NK-92 (cell line): ENCODE data around the gene GLB1L.

Experiments
- DNase-seq: peaks from one replicate; lab custom pipeline; 2025; ENCODE audit not compliant: unreplicated experiment; lab: John Stamatoyannopoulos, UW

GLB1L gene

GRCh38 chr2:219228041-219228910 is 17.0 kb downstream of the GLB1L start:
- no peak for DNase-seq

DNA sequence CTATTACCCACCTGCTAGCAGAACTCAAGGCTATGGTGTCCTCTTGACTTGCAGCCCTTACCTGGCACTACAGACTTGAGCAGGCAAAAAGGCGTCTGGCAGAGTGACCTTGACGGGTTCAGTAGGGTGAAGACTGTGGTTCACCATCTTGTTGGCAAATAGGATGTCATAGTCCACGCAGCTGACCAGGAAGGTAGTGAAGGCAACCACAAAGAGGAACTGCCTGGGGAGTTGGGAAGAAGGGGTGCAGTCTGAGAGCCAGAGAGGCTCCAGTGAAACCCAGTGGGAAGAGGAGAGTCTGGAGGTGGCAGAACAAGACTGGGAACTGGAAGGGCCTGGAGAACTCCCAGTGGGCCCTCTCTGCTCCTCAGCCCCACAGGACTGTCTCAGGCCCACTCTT is 19.9 kb downstream of the GLB1L start:
- no peak for DNase-seq

DNA sequence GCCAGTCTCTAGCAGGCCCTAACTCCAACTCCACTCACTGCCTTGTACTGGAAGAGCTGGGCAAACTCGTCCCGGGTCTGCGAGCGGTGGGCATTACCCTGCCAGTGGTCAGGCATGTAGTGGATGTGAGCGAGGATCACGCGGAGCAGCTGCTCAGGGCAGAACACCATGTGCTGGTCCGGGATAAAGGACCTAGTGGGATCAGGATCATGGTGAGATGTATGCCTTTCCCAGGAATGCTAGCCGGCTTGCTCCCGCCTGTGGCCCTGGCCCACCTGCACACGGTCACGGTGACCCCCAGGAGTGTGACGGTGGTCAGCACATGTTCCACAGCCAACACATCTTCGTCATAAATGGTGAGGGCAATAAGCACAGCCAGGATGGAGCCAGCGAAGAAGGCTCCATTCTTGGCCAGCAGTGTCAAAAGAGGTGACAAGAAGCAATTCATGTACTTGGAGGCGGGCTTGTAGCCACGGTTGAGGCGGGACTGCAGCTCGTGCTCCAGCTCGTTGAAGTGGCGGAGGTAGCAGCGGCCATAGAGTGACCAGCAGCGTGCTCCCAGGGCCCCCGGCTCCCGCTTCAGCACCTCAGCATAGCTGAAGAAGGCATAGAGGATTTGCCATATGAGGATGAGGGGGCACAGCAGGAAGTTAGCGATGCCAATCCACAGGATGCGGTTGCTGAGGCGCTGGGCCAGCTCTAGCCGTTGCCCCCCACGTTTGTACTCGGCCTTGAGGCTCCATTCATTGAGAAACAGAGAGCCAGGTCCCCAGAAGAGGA is 21.2 kb downstream of the GLB1L start:
- DNase-seq: no peak

DNA sequence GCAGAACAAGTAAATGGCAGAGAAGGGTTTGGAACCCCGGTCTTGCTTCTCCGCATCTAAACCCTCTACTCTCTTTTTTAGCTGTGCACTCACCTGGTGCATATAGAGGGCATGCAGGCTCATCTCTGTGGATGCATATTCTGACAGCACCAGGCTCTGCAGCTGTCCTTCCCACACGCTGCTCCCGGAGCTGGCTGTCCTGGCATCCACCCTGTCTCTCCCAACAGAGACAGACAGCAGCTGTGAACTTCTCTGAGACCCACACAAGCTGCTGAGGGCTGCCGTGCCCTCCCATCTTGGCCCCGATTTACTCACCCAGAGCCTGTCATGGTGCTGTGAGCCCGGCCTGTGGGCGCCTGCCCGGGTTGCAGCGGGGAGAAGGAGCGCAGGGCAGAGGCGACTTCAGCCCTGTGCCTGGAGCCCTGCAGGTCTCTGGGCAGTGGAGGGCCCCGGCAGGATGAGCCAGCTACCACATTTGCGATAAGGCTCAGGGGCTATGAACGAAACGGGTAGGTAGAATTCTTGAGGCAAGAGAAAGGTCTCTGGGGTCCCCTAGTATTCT is 23.2 kb downstream of the GLB1L start:
- no peak for DNase-seq

- DNase-seq: no peak
These were observed 24.4 kb downstream of the GLB1L start for GRCh38 chr2:219220652-219221402.

- DNase-seq: no peak
These were observed 25.3 kb downstream of the GLB1L start for GRCh38 chr2:219219784-219220532.

- DNase-seq: peak; percentile 33
These were observed 26.2 kb downstream of the GLB1L start, which contains the start of gene ABCB6 for GRCh38 chr2:219218732-219219701. Gene ABCB6 (minus strand): TSS chr2:219218958. CDS start chr2:219218673, 285 bp downstream.

DNA sequence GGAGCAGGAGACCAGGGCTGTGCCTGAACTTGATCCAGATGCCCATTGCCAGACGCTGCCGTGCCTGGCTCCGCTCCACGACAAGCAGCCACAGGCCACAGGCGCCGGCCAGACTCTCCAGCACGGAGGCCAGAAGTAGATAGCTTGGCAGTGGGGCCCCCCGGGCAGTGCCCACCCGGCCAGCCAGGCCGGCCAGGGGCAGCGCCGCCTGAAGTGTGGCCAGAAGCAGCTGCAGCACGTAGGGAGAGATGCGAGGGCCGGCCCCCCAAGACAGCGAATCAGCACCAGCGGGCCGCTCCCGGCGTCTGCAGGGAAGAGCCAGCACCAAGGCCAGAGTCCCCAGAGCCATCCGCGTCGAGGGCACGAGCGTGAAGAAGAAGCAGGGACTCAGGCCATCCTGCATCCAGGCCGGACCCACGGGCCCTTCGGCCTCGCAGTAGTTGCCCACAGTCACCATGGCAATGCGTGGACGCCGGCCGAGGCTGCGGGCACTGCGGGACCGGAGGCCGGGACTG is 27.0 kb downstream of the GLB1L start:
- no peak for DNase-seq

GRCh38 chr2:219216535-219216915 is 28.7 kb downstream of the GLB1L start:
- no peak for DNase-seq

DNA sequence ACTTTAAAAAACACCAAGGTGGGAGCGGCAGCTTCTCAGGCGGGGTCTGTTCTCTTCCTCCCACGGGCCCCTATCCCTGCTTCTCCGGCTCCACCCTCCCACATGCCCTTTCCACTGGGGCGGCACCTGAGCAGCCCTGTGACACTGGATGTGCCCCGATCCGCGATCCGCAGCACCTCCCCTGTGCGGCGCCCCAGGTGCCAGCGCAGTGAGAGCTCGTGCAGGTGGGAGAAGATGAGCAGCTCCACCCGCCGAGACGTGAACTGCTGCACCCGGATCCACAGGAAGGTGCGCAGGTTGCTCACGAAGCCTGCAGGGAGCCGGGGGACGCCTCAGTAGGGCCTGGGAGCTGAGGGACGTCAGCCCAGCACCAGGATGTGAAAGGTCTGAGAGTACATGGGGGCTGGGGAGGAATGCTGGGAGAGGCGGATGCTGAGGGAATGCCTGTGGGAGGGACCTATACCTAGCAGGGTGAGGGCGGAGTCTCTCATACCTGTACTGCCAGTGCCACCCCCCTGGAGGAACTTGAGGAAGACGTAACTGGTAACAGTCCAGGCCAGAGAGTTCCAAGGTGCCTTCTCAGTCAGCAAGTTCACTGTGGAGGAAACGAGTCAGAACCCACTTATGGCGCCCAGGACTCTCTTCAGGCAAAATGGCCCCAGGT is 29.2 kb downstream of the GLB1L start:
- no peak for DNase-seq

DNA sequence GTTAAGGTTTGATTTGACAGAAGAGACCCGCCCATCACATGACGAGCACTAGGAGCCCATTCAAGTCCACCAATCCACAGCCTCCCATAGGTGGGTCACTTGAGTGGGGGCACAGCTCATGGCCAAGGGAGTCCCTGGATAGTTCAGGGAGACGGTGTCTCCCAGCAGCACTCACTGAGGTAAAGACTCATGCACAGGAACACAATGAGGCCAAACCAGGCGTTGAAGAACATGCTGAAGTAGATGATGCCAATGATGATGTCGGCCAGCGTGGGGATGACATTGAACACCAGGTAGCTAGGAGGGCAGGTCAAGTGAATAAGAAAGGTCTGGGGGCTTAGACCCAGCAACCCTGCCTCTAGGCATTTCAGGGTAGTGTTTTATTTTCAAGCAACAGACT is 30.5 kb downstream of the GLB1L start:
- DNase-seq: no peak

- DNase-seq: no peak
These were observed 31.1 kb downstream of the GLB1L start for GRCh38 chr2:219214141-219214540.

DNA sequence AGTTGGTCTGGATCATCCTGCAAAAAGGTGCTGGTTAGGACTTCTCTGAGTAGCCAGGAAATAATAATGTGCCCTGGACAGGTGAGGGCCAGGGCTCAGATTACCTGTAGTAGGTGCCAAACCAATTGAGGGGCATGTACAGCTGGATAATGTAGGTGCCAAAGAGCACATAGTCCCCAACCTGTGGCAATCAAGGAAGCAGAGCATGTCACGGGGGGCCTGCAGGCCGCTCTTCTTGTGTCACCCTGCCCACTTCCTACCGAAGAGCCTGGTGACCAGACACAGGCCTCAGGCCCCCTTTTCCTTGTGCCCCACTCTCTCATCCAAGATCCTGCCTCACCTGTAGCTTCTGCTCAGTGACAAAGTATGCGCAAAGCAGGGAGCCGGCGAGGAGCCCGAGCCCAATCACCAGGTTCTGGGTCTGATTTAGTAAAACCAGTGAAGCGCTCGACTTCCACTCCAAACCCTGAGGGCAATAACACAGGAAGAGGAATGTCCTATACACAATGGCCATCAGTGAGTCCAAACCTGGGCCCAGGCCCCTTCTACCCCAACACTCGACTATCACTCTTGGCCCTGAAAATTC is 31.7 kb downstream of the GLB1L start:
- no peak for DNase-seq

GRCh38 chr2:219213026-219213415 is 32.2 kb downstream of the GLB1L start:
- DNase-seq: no peak

DNA sequence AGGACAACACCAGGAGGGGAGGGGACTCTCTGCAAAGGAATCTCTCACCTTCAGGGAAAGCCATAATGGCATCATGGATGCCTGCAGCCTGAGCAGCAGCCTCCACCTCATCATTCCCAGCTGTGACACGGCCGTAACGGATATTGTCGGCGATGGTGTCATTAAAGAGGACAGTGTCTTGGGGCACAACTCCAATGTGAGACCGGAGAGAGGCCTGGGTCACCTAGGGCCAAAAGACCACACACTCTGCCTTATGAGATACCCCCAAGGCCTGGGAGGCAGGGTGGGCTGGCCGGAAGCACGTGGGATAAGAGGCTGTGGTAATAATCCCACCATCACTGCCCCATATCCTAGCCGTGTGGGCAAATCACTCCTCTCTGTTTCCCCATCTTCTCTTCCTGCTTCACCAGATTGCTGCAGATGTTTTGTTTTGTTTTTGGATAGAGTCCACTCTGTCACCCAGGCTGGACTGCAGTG is 34.3 kb downstream of the GLB1L start:
- no peak for DNase-seq

GRCh38 chr2:219210196-219210885 is 34.9 kb downstream of the GLB1L start:
- DNase-seq: no peak
